SKM-1 treated with dmso at 0.1 percent for 144 hours (cell line): ENCODE measurements around the gene TEK.
"Not testable (repeated sequence)": the region's sequence is repeated elsewhere in the genome, so short reads cannot be mapped to it uniquely, and the experiment has no call there.

ENCODE experiments used
- DNase-seq: peaks from one replicate; lab custom pipeline; 2025; ENCODE audit not compliant: unreplicated experiment; lab: John Stamatoyannopoulos, UW

TEK gene

GRCh38 chr9:27212191-27212590 lies 103.2 kb downstream of the TEK start:
- no peak for DNase-seq

- no peak for DNase-seq
These were observed 103.6 kb downstream of the TEK start for GRCh38 chr9:27212621-27213020.

DNA sequence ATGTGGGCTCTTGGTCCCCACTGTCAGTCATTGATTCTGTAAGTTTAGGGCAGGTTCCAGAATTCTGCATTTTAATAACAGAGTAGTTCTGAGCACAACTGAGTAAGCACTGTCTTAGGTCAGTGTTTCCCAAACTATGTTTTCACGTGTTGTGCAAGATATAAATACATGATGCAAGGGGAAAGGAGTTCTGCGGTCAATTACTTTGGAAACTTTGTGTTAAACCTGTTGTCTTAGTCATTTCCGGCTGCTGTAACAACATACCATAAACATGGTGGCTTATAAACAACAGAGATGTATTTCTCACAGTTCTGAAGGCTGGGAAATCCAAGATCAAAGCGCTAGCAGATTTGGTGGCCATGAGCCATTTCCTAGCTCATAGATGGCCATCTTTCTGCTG lies 118.2 kb downstream of the TEK start:
- DNase-seq, result peak; percentile 43

GRCh38 chr9:27239648-27240047 lies 130.6 kb downstream of the TEK start:
- not testable (repeated sequence) for DNase-seq

DNA sequence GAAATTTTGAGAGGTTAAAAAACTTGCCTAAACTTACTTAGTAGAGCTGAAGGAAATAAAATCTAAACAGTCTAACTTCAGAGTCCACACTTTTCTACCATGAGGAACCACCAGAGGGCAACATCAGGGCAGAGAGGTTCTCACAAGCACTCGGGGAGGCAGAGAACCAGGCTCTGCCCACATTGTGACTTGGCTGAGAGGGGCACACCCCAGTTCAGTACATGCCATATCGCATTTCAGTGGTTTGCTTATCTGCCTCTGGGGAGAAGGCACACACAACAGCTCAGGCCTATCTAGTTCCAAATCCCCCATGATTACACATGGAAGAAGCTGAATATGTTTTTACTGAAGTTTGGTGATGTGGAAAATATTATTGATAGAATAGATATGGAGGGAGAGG lies 138.7 kb downstream of the TEK start:
- peak; percentile 21 for DNase-seq

GRCh38 chr9:27248702-27249101 lies 139.7 kb downstream of the TEK start:
- DNase-seq, result no peak

- no peak for DNase-seq
These were observed 149.6 kb downstream of the TEK start for GRCh38 chr9:27258662-27259061.

DNA sequence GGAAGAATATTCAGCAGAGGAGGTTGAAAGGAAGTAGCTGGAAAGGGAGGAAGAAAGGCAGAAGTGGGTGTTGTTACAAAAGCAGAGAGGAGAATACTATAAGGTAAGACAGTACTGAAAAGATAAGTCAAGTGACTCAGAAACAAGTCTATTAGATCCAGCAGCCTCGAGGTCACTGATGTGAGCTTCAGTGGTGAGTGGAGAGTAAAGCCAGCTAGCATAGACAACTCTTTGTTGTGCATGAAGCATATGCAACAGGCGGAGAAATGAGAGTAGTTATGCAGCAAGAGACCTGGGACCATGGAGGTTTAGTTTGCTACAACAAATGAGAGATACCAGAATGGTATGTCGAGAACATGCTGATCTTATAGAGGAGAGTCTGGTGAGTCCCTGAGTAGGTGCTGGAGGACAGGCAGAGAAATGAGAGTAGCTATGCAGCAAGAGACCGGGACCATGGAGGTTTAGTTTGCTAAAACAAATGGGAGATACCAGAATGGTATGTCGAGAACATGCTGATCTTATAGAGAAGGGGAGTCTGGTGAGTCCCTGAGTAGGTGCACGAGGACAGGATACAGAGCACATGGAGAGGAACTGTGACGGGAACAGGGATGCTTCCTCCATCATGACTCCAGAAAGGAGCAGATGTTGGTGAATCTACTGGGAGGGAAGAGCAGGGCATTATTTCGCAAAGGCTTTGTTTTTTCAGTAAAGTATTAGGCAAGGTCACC lies 151.9 kb downstream of the TEK start:
- DNase-seq, result no peak

- no peak for DNase-seq
These were observed 152.6 kb downstream of the TEK start for GRCh38 chr9:27261517-27262211.

GRCh38 chr9:27272103-27272502 lies 163.1 kb downstream of the TEK start:
- DNase-seq, result no peak

DNA sequence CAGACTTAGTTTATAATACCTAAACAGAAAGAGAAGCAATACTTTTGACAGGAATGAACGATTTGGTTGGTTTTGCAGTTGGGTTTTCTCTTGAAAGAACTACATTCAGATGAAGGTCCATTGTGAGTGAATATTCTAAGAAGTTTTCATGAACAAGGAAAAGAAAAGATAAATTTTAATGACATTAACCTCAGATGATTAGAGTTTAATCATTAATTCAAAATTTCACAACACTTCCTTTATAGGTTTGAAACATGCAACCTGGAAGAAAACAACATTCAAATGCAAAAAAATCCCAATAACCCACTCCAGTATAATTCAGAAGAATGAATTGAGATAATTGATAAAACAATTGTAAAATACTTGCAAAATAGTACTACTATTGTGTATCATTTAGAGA lies 164.2 kb downstream of the TEK start:
- DNase-seq, result no peak

DNA sequence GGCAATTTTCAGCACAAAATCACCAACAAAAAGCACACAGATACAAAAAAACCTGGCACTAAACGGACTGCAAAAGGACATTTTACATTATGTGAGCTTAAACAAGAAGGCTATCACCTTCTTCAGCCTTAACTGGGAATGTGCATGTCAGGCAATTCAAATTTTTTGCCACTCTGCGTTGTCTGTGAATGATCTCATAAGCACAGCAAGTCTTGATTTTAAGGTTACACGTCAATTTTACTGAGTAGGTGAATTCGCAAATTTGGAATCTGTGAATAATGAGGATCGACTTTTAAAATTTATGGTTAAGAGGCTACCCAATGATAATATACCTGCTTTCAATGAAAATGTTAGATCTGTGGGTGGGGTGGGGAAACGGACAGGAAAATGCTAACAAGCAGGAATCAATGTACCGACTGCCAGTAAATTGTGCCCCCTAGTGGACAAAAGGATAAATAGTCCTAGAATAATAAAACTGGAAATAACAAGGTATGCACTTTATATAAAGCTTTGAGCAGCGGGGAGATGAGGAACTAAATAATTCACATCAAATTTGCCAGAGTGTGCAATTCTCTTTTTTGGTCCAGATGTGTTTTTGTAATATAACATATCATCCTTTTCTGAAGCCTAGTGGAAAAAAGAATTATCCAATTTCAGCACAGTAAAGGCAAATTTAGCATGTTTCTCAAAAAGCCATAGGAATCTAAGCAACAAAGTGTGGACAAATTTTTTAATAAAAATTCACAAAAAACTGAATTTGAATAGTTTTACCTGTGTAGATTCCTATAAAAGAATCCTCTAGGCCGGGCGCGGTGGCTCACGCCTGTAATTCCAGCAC lies 167.4 kb downstream of the TEK start:
- DNase-seq, result peak; percentile 52

GRCh38 chr9:27278374-27278773 lies 169.3 kb downstream of the TEK start:
- DNase-seq, result no peak

DNA sequence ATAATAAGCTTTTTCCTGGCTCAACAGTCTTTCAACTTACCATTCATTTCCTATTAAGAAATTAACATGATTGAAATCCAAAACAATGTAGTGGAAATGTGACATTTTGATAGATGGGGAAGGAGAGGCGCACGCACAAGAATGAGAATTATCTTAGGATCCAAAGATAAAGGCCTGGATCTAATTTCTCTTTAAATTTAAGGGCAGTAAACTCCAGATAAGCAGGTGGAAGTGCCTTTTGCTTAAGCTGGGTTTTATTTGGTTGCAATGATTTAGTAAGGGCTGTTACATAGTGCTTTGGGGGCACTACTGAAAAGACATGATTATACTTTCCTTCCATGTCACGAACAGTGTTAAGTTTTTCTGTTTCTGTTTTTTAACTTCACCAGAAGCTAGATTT lies 170.6 kb downstream of the TEK start:
- no peak for DNase-seq
